GM12891 (cell line): ENCODE measurements around the gene LIG3.

Experiments
- POLR2A ChIP-seq: IDR thresholded peaks from 2 replicates; pipeline ENCODE4 v1.6.1; 2011; ENCODE audit warnings: low read depth, low read length, control low read depth
- POLR2AphosphoS5 ChIP-seq: IDR thresholded peaks from 2 replicates; pipeline ENCODE4 v1.6.1; 2011; ENCODE audit warnings: low read depth, low read length, control low read depth
- POU2F2 ChIP-seq: IDR thresholded peaks from 2 replicates; pipeline ENCODE4 v1.6.1; 2011; ENCODE audit warnings: low read depth, mild to moderate bottlenecking, control low read depth, low read length, moderate library complexity
- TAF1 ChIP-seq: IDR thresholded peaks from 2 replicates; pipeline ENCODE4 v1.6.1; 2011; ENCODE audit warnings: low read depth, low read length, control low read depth

DNA sequence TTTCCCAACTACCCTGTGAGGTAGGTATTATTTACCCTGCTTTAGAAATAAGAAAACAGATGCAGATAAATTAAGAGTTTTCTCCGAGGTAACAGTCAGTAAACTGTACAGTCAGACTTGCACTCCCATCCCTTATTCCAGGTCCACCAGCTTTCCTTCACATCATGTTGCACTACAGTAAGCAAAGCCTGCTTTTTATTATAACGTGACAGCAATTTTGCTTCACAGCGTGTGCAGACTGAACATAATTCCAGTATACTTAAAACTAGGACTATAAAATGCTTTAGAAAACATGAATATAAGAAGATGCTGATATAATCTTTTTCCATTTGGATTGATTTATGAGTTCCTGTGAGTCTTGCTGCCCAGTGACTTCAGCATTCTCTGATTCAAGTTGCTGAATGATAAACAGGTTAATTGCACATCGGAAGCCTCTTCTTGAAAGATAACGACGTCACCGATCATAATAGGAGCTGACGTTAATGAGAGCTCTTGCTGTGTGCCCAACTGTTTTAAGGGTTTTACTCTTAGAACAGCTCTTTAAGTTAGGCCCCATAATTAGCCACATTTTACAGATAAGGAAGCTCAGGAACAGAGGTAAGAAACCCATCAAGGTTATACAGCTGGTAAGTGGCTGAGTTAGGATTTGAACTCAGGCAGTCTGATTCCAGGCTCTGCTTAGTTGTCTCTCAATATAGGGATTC lies 1.4 kb downstream of the LIG3 start:
- TF ChIP-seq POLR2AphosphoS5 (no peak), POLR2A (no peak), TAF1 (no peak), POU2F2 (no peak)
